ENCODE results near the gene ZFPM1.

The ZFPM1 gene

GRCh38 chr16:88538366-88539060 lies 85.4 kb downstream of the ZFPM1 start:
- DNase-seq (ENCODE audit: low read depth in 2 of 2), result no peak

GRCh38 chr16:88539261-88539651 lies 86.2 kb downstream of the ZFPM1 start:
- no peak for DNase-seq (ENCODE audit: low read depth in 2 of 2)

GRCh38 chr16:88539652-88540345 lies 86.7 kb downstream of the ZFPM1 start:
- no peak for DNase-seq (ENCODE audit: low read depth in 2 of 2)

GRCh38 chr16:88540346-88540977 lies 87.4 kb downstream of the ZFPM1 start:
- DNase-seq (ENCODE audit: low read depth in 2 of 2), result no peak

DNA sequence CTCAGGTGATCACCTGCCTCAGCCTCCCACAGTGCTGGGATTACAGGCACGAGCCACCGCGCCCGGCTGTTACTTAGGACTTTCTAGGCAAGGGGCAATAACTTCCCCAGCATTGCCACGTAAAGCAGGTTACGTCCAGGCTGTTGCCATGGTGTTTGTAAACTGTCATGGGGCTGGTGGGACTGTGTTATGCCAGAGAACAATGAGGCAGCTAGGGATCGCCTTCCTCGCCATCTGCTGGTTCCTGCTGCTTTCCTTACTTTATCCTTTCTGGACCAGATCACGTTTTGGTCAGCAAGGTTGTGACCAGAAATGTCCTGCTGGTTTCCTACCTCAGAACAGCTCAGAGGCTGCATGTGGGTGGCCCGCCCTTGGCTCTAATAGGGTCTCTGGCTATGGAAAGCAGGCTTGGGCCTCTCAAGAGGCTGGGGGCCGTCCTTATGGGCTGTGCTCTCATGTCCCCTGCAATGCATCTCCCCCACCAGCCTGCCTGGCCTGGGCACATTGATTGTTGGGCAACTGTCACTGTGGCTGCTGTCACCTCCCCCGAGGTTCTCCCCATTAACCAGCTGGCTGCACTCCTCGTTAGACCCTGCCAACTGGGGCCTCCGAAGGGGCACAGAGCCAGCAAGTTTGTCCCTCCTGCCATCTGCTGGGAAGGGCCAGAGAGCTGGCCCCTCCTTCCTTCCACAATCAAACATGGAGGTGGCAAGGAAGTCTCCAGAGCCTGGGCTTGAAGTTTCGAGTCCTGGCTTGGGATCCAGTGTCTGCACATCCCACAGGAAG lies 88.9 kb downstream of the ZFPM1 start:
- no peak for DNase-seq (ENCODE audit: low read depth in 2 of 2)

GRCh38 chr16:88543230-88543813 lies 90.2 kb downstream of the ZFPM1 start:
- no peak for DNase-seq (ENCODE audit: low read depth in 2 of 2)

DNA sequence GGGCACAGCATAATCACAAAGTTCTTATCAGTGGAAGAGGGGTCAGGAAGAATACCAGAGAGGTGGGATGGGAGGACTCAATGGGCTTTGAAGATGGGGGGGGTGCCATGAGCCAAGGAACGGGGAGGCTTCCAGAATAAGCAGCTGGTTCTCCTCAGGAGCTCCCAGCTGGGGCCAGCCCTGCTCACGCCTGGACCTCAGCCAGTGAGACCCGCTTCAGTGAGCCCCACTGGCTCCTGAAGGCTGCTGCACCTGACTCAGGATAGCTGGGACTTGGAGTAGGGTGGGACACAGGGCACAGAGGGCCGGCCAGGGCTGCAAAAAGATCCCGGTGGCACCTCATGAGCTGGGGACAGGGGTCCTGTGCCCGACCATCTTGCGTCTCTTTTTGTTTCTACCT lies 92.7 kb downstream of the ZFPM1 start:
- no peak for DNase-seq (ENCODE audit: low read depth in 2 of 2)

DNA sequence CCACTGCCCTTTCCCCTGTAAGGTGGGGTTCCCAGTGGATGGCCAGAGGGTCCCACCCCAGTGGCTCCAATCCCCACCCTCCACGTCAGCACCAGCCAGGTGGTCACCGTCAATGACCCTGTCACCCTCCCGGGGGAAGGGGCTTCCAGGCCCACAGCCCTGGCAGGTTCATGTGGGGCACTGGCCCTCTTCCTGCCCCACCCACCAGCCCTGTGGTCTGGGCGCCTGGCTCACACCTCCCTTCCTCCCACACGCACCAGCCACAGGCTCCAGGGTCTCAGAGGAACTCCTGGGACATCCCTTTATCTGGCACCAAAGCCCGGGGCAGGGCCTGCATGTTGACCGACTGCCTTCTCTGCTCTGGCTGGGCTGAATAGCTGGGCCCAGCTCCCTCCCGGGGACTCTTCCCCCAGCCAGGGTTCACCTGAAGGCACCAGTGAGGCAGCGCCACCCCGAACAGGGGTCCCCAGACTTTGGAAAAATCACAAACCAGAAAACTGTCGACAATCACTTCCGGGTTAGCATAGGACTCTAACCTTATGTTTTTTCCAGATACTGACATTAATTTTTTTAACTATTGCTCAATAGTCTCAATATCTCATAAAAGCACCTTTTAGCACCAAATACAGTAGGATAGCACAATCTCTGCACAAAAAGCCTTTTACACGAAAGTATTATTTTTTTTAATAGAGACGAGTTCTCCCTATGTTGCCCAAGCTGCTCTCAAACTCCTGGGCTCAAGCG lies 95.2 kb downstream of the ZFPM1 start:
- no peak for DNase-seq (ENCODE audit: low read depth in 2 of 2)

DNA sequence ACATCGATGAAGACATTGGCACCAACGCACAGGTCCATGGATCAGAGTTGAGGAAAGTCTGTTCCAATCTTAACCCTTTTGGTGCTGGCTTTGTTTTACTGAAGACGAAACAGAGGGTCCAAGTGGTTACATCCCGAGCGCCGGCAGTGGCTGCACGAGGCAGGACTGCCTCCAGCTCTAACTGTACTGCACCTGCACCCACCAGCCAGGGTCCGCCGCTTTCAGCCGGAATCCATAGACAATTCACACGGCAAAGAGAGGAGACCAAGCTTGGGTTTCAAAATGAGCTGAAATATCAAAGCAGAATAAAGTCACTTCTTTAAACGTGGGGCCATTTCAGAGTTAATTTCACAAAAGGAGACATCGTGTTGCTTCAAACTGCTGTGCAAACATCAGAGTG lies 95.9 kb downstream of the ZFPM1 start:
- no peak for DNase-seq (ENCODE audit: low read depth in 2 of 2)

DNA sequence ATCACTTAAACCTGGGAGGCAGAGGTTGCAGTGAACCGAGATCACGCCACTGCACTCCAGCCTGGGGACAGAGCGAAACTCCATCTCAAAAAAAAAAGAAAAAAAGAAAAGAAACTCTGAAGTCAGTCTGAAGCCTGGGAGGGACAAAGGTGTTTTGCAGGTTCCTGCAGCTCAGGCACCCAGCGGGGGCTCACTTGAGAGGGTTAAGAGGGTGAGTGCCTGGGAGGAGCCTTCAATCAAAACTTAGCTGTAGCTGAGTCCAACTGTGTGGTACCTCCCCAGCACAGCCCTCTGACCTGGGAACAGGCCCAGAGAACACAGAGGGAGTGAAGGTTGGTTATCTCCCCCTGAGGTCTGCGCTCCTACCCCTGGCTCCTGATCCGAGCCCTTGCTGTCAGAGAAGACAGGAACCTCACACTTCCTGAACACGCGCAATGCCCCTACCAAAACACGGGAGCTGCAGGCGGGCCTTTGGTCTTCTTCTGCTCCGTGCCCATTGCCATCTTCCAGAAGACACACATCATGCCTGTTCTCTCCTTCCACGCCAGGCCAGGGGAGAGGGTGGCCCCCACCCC lies 96.7 kb downstream of the ZFPM1 start:
- DNase-seq (ENCODE audit: low read depth in 2 of 2), result no peak

DNA sequence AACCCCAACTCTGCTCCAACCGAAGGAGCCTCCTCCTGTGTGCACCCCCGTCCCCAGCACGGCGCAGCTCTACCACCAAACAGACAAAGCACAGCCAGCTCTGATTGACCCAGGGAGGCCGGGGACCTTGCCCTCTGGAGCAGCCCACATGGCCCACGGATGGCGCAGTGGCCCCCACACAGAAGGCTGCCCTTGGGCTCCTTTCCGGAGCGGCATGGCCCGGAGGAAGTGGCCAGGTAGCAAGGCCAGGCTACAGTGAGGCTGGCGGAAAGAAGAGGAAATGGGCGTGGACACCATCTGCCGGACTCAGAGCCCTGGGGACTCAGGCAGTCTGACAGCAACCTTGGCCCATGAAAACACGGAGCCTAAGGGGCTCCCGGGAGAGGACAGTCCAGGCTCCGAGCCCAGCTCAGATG lies 97.2 kb downstream of the ZFPM1 start:
- no peak for DNase-seq (ENCODE audit: low read depth in 2 of 2)

GRCh38 chr16:88552166-88552565 lies 99.1 kb downstream of the ZFPM1 start:
- no peak for DNase-seq (ENCODE audit: low read depth in 2 of 2)

- no peak for DNase-seq (ENCODE audit: low read depth in 2 of 2)
These were observed 99.7 kb downstream of the ZFPM1 start for GRCh38 chr16:88552815-88553214.

DNA sequence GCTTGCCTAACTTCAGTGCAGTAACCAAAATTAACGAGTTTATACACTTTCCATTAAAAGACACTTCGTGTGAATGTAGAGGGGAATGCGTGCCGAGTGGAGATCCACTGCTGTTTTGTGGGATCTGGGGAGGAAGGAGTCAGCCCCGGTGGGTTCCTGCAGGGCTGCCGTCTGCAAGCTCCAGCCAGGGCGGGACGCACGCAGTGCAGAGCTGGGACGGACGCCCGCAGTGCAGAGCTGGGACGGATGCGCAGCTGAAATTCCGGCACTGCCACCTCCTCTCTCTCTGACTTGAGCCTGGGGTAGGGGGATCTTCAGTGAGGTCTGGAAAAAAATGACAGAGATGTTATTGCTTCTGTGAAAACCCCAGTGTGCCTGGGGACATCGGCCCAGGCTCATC lies 100.7 kb downstream of the ZFPM1 start:
- no peak for DNase-seq (ENCODE audit: low read depth in 2 of 2)

GRCh38 chr16:88554711-88555264 lies 101.7 kb downstream of the ZFPM1 start:
- no peak for DNase-seq (ENCODE audit: low read depth in 2 of 2)

DNA sequence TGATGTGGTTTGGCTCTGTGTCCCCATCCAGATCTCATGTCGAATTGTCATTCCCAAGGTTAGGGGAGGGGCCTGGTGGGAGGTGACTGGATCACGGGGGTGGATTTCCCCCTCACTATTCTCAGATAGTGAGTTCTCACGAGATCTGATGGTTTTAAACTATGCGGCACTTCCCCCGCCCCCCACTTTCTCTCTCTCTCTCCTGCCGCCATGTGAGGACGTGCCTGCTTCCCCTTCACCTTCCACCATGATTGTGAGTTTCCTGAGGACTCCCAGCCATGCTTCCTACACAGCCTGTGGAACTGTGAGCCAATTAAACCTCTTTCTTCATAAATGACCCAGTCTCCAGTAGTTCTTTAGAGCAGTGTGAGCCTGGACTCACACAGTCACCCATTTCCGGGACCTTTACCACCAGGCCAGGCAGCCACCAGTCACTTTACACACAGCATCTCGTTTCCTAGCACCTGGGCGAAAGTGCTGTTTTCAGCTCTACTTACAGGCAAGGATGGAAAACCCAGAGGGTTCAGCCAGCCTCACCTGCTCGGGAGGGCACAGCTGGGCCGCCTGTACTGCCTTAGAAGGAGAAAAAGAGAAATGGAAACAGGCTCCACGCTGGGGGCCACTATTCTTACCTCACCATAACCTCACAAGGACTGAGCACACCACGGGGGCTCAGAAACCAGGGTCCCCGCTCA lies 103.4 kb downstream of the ZFPM1 start:
- DNase-seq (ENCODE audit: low read depth in 2 of 2), result no peak

- DNase-seq (ENCODE audit: low read depth in 2 of 2), result no peak
These were observed 105.7 kb downstream of the ZFPM1 start for GRCh38 chr16:88558457-88559442.

- DNase-seq (ENCODE audit: low read depth in 2 of 2), result no peak
These were observed 107.8 kb downstream of the ZFPM1 start for GRCh38 chr16:88560714-88561484.
